ENCODE results near the gene ACSBG1. TPM values are rescaled to one million over a fixed set of nuclear protein-coding genes. Genes with fewer than 3 reads are reported as not detected.

The ACSBG1 gene
- total and polyA plus RNA-seq, 2 donors (not counting 1 experiment from before 2014, with no cell fraction given), result not detected

DNA sequence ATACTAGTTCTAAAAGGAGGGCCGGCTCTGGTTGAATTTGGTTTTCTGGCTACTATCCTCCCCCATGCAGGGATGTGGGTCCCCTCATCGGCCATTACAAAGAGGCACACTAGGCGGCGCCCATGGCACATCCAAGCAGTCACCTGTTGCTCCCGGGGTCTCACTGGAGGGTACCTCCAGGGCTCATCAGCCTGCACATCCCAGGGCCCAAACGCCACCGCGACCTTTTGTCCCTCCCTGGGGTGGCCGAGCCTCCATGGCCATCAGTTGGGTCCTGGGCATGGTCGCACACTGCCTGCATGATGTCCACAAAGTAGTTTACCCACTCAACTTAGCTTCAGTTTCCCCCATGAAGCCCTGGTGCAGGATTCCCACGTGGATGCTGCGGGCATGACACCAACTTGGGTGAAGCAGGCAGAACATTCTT lies 56.9 kb downstream of the ACSBG1 start:
- H4K20me1 ChIP-seq (ENCODE audit: control insufficient read depth, extremely low read depth, insufficient read depth, low read length), result no peaks in the 10 kb centered on the region
- no peak overlapping the region for H2AFZ ChIP-seq (ENCODE audit: low read length)
- no peak overlapping the region for H3K27ac ChIP-seq (ENCODE audit: insufficient read depth, low read length)
- H3K9ac ChIP-seq (ENCODE audit: insufficient read depth, low read length), result no peak overlapping the region
- TF ChIP-seq, protein P1, sequence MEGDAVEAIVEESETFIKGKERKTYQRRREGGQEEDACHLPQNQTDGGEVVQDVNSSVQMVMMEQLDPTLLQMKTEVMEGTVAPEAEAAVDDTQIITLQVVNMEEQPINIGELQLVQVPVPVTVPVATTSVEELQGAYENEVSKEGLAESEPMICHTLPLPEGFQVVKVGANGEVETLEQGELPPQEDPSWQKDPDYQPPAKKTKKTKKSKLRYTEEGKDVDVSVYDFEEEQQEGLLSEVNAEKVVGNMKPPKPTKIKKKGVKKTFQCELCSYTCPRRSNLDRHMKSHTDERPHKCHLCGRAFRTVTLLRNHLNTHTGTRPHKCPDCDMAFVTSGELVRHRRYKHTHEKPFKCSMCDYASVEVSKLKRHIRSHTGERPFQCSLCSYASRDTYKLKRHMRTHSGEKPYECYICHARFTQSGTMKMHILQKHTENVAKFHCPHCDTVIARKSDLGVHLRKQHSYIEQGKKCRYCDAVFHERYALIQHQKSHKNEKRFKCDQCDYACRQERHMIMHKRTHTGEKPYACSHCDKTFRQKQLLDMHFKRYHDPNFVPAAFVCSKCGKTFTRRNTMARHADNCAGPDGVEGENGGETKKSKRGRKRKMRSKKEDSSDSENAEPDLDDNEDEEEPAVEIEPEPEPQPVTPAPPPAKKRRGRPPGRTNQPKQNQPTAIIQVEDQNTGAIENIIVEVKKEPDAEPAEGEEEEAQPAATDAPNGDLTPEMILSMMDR (conservative IDR thresholded peaks at IDR 0.05 in 1 of 2, IDR thresholded peaks at IDR 0.05 in 1 of 2; ENCODE audit: low read depth in 1 of 2, low read length in 2 of 2), result peak; percentile 75 to 83
- TF ChIP-seq EZH2 (IDR thresholded peaks at IDR 0.05; ENCODE audit: low read length, missing control alignments), result no peak
- no peaks in the 10 kb centered on the region for H3K79me2 ChIP-seq (ENCODE audit: control insufficient read depth, insufficient read depth, low read length)
- H3K27me3 ChIP-seq (ENCODE audit: control insufficient read depth, insufficient read depth, low read length), result no peaks in the 10 kb centered on the region
- no peaks in the 10 kb centered on the region for H3K4me1 ChIP-seq (ENCODE audit: control insufficient read depth, extremely low read depth, insufficient read depth, low read length)
- peak; percentile 4 to 15 for DNase-seq (ENCODE audit: low read depth in 2 of 2)
- H3K4me3 ChIP-seq (replicated peaks in 1 of 4; ENCODE audit: control extremely low read depth in 1 of 4, insufficient read depth in 1 of 4, low read depth in 3 of 4, low read length in 4 of 4), result no peak overlapping the region
- H3K9me3 ChIP-seq (ENCODE audit: control insufficient read depth, insufficient read depth, low read depth, low read length), result no peaks in the 10 kb centered on the region
- H3K4me2 ChIP-seq (ENCODE audit: extremely low read depth, insufficient read depth, low read length), result no peak overlapping the region
- peaks cover 2% of the 10 kb centered on the region for H3K36me3 ChIP-seq (ENCODE audit: control insufficient read depth, insufficient read depth, low read length)

DNA sequence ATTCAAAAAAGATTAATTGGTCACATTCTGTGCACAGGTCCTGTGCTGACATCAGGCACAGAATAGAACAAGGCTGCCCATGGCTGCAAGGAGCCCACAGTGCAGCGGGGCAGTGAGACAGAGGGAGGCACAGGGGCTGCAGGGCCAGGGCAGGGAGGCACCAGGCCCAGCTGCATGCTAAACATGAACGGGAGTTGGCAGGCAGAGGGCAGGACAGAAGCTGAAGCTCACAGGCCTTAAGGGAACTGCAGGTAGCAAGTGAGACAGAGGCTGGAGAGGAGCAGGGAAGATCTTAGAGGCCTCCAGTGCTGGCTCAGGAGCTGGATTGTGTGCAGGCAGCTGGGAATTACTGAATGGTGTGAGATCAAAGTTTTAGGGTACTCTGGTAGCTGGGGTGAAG lies 59.0 kb downstream of the ACSBG1 start:
- H3K9me3 ChIP-seq (ENCODE audit: control insufficient read depth, insufficient read depth, low read depth, low read length), result no peaks in the 10 kb centered on the region
- no peak for DNase-seq (ENCODE audit: low read depth in 2 of 2)
- no peaks in the 10 kb centered on the region for H3K79me2 ChIP-seq (ENCODE audit: control insufficient read depth, insufficient read depth, low read length)
- H3K9ac ChIP-seq (ENCODE audit: insufficient read depth, low read length), result no peak overlapping the region
- no peak overlapping the region for H3K4me3 ChIP-seq (replicated peaks in 1 of 4; ENCODE audit: control extremely low read depth in 1 of 4, insufficient read depth in 1 of 4, low read depth in 3 of 4, low read length in 4 of 4)
- no peak overlapping the region for H2AFZ ChIP-seq (ENCODE audit: low read length)
- no peaks in the 10 kb centered on the region for H4K20me1 ChIP-seq (ENCODE audit: control insufficient read depth, extremely low read depth, insufficient read depth, low read length)
- no peak overlapping the region for H3K4me2 ChIP-seq (ENCODE audit: extremely low read depth, insufficient read depth, low read length)
- H3K27ac ChIP-seq (ENCODE audit: insufficient read depth, low read length), result no peak overlapping the region
- H3K4me1 ChIP-seq (ENCODE audit: control insufficient read depth, extremely low read depth, insufficient read depth, low read length), result no peaks in the 10 kb centered on the region
- no peaks in the 10 kb centered on the region for H3K27me3 ChIP-seq (ENCODE audit: control insufficient read depth, insufficient read depth, low read length)
- TF ChIP-seq, protein P1 (conservative IDR thresholded peaks at IDR 0.05 in 1 of 2, IDR thresholded peaks at IDR 0.05 in 1 of 2; ENCODE audit: low read depth in 1 of 2, low read length in 2 of 2), result no peak
- TF ChIP-seq EZH2 (IDR thresholded peaks at IDR 0.05; ENCODE audit: low read length, missing control alignments), result no peak
- peaks cover 4% of the 10 kb centered on the region for H3K36me3 ChIP-seq (ENCODE audit: control insufficient read depth, insufficient read depth, low read length)

DNA sequence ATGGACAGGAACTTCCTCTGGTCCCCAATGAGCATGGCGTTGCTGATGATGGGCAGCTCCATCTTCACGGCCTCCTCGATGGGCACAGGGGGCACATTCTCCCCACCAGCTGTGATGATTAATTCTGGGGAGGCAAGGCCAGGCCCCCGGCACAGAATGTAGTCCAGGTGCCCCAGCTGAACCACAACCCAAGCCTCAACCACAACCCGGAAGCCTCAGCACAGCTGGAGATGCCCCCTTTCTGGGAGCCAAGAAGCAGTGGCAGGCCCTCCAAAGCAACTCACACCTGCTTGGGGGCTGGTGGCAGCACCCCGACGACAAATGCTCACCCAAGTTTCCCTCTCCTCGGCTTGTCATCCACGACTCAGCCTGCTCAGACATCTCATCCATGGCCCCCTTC lies 60.0 kb downstream of the ACSBG1 start:
- Histone ChIP-seq H2AFZ (ENCODE audit: low read length) (no peak overlapping the region), H3K27me3 (ENCODE audit: control insufficient read depth, insufficient read depth, low read length) (no peaks in the 10 kb centered on the region), H3K4me2 (ENCODE audit: extremely low read depth, insufficient read depth, low read length) (no peak overlapping the region), H4K20me1 (ENCODE audit: control insufficient read depth, extremely low read depth, insufficient read depth, low read length) (no peaks in the 10 kb centered on the region), H3K79me2 (ENCODE audit: control insufficient read depth, insufficient read depth, low read length) (no peaks in the 10 kb centered on the region), H3K36me3 (ENCODE audit: control insufficient read depth, insufficient read depth, low read length) (peaks cover 4% of the 10 kb centered on the region), H3K27ac (ENCODE audit: insufficient read depth, low read length) (no peak overlapping the region), H3K9ac (ENCODE audit: insufficient read depth, low read length) (no peak overlapping the region), H3K9me3 (ENCODE audit: control insufficient read depth, insufficient read depth, low read depth, low read length) (no peaks in the 10 kb centered on the region), H3K4me3 (replicated peaks in 1 of 4; ENCODE audit: control extremely low read depth in 1 of 4, insufficient read depth in 1 of 4, low read depth in 3 of 4, low read length in 4 of 4) (no peak overlapping the region), H3K4me1 (ENCODE audit: control insufficient read depth, extremely low read depth, insufficient read depth, low read length) (no peaks in the 10 kb centered on the region)
- DNase-seq (ENCODE audit: low read depth in 2 of 2), result no peak
- TF ChIP-seq, protein P1 (conservative IDR thresholded peaks at IDR 0.05 in 1 of 2, IDR thresholded peaks at IDR 0.05 in 1 of 2; ENCODE audit: low read depth in 1 of 2, low read length in 2 of 2), result no peak
- TF ChIP-seq EZH2 (IDR thresholded peaks at IDR 0.05; ENCODE audit: low read length, missing control alignments), result no peak

Data from fibroblast of lung (primary cell).